GM19193 (cell line): ENCODE results near the gene DENND5B.

Experiments used
- POLR2A ChIP-seq: IDR thresholded peaks from 4 replicates; pipeline ENCODE4 v1.6.1; 2011; ENCODE audit not compliant: insufficient read depth, insufficient read length; ENCODE audit errors: extremely low read depth

Gene DENND5B

DNA sequence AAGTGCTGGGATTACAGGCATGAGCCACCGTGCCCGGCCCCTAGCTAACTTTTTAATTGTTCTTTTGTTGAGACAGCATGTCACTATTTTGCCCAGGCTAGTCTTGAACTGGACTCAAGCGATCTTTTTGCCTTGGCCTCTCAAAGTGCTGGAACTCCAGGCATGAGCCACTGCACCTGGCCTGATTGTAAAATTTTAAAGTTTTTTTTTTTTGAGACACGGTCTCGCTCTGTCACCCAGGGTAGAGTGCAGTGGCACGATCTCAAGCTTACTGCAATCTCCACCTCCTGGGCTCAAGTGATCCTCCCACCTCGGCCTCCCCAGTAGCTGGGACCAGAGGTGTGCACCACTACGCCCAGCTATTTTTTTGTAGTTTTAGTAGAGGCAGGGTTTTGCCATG, 185.9 kb downstream of the DENND5B start:
- TF ChIP-seq POLR2A, result no peak

DNA sequence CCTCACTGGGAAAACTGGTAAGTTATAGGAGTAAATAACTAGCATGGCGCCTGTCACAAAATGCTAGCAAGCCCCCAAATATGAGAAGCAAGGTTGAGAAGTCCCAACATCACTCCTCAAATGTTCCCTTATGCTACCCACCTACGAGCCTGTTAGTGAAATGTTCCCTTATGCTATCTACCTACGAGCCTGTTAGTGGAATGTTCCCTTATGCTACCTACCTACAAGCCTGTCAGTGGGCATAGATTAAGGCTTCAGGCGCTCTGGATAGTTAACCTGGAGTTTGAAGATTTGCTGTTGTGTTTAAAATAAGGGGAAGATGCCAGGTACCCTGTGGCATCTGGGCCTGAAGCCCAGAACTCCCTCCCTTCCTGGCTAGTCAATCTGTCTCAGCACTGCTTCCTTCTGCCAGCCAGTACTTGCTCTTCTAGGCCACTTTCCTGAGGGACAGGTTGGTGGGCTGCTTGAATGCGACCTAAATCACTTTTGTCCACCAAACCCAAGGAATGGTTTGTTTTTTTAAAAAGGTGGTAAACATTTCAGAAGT, 197.9 kb downstream of the DENND5B start:
- TF ChIP-seq POLR2A, result no peak

DNA sequence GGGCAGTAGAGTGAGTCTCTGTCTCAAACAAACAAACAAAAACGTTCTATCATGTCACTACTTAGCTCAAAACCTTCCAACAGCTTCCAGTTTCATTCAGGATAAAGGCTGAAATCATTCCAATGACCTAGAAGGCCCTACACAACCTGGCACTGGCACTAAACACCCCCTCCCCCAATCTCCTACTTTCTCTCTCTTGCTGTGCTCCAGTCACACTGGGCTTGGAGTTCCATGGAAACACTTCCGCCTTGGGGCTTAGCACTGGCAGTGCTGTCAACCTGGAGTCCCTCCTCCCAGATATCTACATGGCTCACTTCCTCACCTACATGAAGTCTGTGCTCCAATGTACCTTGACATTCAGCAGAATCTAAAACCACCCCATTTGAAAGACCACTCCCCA, 199.9 kb downstream of the DENND5B start:
- TF ChIP-seq POLR2A, result no peak

DNA sequence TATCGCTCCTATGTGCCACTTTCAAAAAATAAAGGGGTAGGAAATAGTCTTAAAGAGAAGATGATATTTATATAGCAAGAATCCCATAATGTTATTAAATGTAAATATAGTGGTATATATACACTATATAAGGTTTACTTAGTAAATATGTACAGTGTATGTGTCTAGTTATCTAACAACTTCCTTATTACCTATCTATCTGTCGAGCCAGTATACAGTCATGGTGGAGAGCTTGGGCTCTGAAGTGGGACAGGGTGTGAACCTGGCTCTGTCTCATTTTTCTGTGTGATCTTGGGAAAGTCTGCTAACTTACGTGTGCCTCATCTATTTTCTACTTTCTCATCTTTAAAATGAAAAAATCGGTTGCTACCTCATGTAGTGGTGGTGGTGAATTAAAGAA, 202.2 kb downstream of the DENND5B start:
- no peak for TF ChIP-seq POLR2A

DNA sequence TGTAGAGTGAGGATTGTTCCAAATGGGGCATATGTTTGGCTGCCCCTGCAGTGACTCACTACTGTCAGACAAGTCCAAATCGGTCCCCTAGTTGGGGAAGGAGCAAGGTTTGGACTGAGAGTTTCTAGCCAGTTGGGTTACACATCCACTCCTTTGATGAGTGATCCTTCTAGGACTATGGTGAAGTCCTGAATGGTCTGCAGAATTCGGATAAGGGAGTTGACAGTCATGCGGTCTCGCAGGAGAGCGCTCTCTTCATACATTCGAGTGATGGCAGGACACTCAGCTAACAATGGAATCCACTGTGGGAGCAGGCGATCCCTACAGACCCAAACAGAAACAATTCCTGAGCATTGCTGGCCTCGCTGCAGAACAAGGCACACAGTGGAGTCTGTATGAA, 203.5 kb downstream of the DENND5B start:
- TF ChIP-seq POLR2A, result no peak

DNA sequence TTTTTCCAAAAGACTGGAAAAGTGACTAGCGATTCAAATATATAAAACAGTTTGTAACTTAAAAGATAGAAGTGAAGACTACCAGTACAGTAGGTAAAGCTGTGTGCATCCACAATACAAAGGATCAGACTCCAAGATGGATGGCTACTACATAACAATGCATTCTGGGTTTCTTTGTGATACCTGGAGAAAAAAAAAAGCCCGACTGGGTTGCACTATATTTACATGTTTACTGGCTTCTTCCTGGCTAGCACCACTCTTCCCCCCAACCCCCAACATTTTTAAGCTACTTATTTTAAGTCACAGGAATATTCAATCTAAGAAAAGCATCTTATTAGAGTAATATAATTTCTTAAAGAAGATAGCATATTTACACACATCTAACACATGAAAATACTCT, 203.9 kb downstream of the DENND5B start:
- no peak for TF ChIP-seq POLR2A

DNA sequence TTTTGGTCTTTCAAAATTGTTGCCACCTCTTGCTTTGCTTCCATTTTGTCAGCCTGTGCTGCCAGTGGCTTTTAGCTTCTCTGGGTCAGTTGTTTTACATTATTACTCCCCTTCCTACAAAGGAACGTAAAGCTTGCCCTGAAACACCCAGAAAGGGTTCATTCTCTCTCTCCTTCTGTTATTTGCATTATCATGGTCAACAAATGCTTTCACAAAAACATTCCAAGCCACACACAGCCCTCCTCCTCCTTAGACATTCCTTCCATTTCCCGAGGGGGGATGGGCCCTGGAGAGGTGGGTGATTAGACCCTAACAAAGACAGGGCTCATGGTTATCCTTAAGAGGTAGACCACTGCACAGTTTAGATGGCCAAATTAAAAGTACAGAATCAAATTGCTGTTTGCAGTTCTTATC, 204.6 kb downstream of the DENND5B start:
- no peak for TF ChIP-seq POLR2A

DNA sequence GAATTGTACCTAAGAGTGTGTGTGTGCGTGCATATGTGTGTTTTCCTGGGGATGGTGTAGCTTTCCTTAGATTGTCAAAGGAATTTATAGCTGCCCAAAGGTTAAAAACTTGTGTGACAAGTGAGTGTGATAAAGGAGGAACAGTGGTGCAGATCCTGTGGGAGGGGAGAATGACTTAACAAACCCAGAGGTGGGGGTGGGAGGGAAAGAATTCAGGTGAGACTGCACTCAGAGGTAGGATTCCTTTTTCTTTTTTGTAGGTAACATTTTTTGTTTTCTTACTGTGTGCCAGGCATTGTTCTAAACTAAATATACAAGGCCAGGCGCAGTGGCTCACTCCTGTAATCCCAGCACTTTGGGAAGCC, 219.7 kb downstream of the DENND5B start:
- no peak for TF ChIP-seq POLR2A

DNA sequence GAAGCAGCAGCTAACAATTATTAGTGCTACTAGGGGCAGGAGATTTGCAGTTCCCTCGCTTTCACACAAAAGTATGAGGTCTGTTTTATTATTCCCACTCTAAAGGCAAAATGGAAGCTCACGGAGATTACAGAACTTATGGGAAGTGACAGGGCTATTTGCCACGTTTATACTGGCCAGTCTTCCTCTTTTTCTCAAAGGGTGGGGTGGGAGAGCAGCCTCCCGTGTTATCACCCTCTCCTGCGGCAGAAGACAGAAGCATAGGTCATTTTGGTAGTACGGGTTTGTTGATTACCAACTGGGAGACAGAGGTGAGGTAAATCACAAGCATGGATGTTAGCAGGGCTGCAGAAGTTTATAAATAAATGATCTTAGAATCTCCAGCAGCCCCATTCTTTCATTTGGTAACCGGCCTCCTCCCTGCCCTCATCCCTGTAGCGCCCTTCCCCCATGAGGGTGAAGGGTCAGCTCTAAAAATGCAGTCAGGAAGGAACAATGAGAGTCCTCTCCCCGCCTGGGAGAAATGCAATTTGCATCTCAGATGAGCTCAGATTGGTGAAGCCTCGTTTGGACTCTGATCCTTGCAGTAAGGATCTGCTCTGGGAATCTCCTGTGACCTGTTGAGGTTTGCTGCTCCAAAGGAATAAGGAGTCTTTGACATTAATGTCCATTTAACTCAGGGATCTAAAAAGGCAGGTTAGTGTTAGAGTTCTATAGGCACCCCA, 220.2 kb downstream of the DENND5B start:
- no peak for TF ChIP-seq POLR2A

DNA sequence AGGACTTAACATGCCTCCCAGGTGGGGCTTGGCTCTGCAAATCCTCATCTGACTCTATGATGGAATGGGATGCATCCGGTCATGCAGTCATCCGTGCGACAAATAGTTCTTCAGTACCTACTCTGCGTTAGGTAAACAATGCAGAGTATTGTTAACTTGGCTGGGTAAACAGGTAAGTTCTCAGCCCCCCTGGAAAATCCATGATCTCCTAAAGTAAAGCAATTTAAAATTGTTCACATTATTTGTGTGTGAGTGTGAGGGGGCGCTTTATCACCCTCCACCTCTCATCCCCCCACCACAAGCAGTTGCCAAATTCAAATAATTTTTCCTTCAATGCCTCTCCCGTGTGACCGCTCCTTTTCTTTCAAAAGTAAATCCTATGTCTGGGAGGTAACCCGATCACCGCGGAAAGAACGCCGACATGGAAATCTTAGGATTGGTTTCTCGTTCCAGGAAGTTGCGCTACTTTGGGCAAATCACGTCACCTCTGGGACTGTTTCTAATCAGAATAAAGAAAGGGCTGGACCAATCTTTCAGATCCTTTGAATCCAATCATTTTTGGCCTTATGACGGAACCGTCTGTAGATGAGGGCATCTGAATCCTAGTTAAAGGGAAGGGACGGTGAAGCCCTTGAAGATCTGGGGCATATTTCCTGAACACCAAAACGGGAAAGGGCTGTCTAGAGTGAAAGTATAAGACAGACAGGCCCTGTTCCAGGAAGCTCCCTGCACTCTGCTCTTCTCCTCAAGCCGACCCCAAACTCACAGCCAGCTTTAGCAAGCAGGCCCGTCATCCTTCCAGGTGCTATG, 221.0 kb downstream of the DENND5B start:
- TF ChIP-seq POLR2A, result no peak

DNA sequence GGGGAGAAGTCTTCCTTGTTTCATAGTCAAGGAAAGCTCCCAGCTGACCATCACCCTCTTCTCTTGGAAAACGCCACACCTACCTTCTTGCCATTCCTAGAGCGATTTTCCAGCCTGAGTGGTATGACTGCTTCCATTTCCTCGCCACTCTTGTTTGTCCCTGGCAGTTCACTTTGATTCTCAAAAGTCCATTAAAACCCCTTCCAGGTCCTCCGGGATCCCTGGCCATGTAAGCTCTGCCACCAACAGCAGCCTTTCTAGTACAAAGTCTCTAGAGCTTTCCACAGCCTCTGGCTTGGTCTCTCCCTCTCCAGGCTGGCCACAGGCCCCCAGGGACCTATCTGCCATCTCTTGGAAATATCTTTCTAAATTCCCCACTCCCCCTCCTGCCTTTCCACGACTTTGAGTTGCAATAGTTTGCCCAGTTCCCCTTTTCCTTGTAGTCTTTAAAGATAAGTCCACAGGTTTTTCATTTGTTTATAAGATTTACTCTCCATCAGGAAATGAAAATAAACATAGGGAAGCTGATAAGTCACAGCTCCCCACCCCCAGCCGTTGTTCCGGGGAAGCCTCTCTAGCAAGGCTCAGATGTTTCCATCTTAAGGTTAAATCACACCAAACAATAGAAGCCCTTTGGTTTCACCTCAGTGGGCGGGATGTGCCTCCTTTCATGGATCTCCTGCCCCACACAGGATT, 222.1 kb downstream of the DENND5B start:
- no peak for TF ChIP-seq POLR2A

DNA sequence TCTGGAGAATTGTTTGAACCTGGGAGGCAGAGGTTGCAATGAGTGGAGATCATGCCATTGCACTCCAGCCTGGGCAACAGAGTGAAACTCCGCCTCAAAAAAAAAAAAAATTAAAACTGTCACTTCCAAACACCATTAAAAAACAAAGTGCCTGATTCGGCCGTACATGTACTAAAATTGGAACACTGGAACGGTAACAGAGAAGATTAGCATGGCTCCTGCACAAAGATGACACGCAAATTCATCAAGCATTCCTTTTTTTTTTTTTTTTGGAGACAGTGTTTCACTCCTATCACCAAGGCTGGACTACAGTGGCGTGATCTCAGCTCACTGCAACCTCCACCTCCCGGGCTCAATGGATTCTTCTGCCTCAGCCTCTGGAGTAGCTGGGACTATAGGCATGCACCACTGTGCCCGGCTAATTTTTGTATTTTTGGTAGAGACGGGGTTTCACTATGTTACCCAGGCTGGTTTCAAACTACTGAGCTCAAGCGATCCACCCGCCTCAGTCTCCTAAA, 224.8 kb downstream of the DENND5B start:
- TF ChIP-seq POLR2A, result no peak

DNA sequence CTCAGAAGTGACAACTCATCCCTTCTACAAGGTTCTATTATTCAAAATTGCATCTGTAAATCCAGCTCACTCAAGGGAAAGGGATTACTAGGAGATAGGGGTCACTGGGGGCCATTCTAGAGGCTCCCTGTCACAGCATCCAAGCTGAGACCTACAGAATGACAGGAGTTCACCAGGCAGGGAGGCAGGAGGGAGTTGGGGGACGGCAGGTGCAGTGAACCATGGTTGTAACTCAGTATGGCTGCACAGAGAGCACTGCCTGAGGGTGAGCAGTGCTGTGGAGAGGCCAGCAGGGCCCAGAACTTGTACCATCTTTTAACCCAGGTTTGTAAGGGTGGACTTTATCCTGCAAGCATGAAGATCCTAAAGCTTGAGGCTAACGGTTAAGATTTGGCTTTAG, 227.1 kb downstream of the DENND5B start:
- no peak for TF ChIP-seq POLR2A

DNA sequence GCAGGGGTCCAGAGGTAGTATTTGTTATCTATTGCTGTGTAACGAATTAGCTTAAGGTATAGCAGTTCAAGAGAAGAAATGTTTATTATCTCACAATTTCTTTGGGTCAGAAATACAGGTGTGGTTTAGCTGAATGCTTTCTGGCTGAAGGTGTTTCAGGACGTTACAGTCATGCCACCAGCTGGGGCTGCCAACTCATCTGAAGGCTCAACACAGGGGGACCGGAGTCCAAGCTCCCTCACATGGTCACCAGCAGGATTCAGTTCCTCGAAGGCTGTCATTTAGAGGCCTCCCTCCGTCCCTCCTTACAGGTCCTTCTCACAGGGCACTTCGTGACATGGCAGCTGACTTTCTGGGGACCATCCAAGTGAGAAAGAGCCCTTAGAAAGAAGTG, 227.5 kb downstream of the DENND5B start:
- TF ChIP-seq POLR2A, result no peak

DNA sequence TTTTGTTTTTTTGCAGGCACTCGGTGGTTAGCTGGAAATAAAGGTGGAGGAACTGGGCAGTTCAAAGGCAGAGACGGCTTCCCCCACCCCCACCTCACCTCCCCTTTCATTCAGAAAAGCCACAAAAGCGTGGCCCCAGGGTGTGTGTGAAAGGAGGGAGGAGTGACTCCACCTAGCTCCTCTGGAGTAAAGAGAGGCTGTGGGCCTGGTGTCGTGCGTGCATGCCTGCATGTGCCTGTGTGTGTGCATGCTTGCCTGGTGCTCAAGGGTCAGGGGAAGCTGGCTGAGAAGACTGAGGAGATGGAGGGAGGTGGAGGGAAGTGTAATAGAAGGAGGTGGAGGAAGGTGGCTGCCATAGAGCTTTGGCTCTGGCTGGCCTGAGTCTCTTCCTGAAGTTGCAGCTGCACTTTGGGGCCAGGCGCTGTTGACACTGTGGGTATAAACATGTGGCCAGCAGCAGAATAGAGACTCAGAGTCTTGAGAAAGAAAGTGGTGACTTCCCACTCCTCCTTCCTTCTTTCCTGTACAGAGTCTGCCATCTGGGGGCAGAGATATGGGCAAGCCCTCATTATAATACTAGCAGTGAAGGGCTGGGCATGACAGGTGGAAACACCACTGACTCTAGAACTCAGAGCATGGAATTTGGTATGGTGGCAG, 228.0 kb downstream of the DENND5B start:
- no peak for TF ChIP-seq POLR2A
